ENCODE results near the gene CAPRIN1.

Gene CAPRIN1

GRCh38 chr11:34013898-34014571, 37.5 kb upstream of the CAPRIN1 start:
- Histone ChIP-seq H3K27me3 (ENCODE audit: insufficient read depth, low read length, poor library complexity) (no peaks in the 10 kb centered on the region), H3K79me1 (ENCODE audit: low read length) (no peaks in the 10 kb centered on the region), H2AK5ac (ENCODE audit: low read length) (no peak overlapping the region), H3K27ac (ENCODE audit: low read depth, low read length) (no peak overlapping the region), H3K36me3 (ENCODE audit: control insufficient read depth, insufficient read depth, low read length) (no peaks in the 10 kb centered on the region), H3K56ac (ENCODE audit: low read length) (no peak overlapping the region), H3K18ac (ENCODE audit: low read length) (no peak overlapping the region), H3K4me1 (ENCODE audit: control insufficient read depth, low read depth, low read length) (no peaks in the 10 kb centered on the region), H2BK120ac (ENCODE audit: low read depth, low read length) (no peak overlapping the region), H2BK15ac (replicated peaks; ENCODE audit: low read depth) (no peak overlapping the region), H3K79me2 (ENCODE audit: control insufficient read depth, insufficient read depth, low read length) (no peaks in the 10 kb centered on the region), H4K5ac (ENCODE audit: low read length) (no peak overlapping the region), H3K9ac (ENCODE audit: low read length) (no peak overlapping the region), H3K23ac (ENCODE audit: low read length) (no peak overlapping the region), H4K8ac (ENCODE audit: low read depth, low read length) (no peak overlapping the region), H2BK5ac (ENCODE audit: low read length) (no peak overlapping the region), H3K4ac (ENCODE audit: low read depth, low read length) (no peak overlapping the region), H3K4me2 (ENCODE audit: low read length) (no peak overlapping the region), H3K4me3 (ENCODE audit: low read length) (no peak overlapping the region)
- DNase-seq = no peak
- no CpG with 5 or more reads among the region's 4 CpGs for WGBS (ENCODE audit: extremely low coverage, insufficient coverage, low lambda C conversion rate)

GRCh38 chr11:34021977-34022735, 29.4 kb upstream of the CAPRIN1 start:
- no peak overlapping the region for H2BK5ac ChIP-seq (ENCODE audit: low read length)
- no peaks in the 10 kb centered on the region for H3K79me2 ChIP-seq (ENCODE audit: control insufficient read depth, insufficient read depth, low read length)
- no peak overlapping the region for H2BK120ac ChIP-seq (ENCODE audit: low read depth, low read length)
- H3K27me3 ChIP-seq (ENCODE audit: insufficient read depth, low read length, poor library complexity) = no peaks in the 10 kb centered on the region
- H3K27ac ChIP-seq (ENCODE audit: low read depth, low read length) = no peak overlapping the region
- no peak overlapping the region for H4K5ac ChIP-seq (ENCODE audit: low read length)
- H3K9ac ChIP-seq (ENCODE audit: low read length) = no peak overlapping the region
- no peaks in the 10 kb centered on the region for H3K36me3 ChIP-seq (ENCODE audit: control insufficient read depth, insufficient read depth, low read length)
- no CpG with 5 or more reads among the region's 3 CpGs for WGBS (ENCODE audit: extremely low coverage, insufficient coverage, low lambda C conversion rate)
- H3K4ac ChIP-seq (ENCODE audit: low read depth, low read length) = no peak overlapping the region
- no peaks in the 10 kb centered on the region for H3K79me1 ChIP-seq (ENCODE audit: low read length)
- H3K56ac ChIP-seq (ENCODE audit: low read length) = no peak overlapping the region
- no peak overlapping the region for H3K4me3 ChIP-seq (ENCODE audit: low read length)
- no peak overlapping the region for H3K18ac ChIP-seq (ENCODE audit: low read length)
- H2BK15ac ChIP-seq (replicated peaks; ENCODE audit: low read depth) = no peak overlapping the region
- no peaks in the 10 kb centered on the region for H3K4me1 ChIP-seq (ENCODE audit: control insufficient read depth, low read depth, low read length)
- H3K23ac ChIP-seq (ENCODE audit: low read length) = no peak overlapping the region
- no peak overlapping the region for H3K4me2 ChIP-seq (ENCODE audit: low read length)
- H2AK5ac ChIP-seq (ENCODE audit: low read length) = no peak overlapping the region
- DNase-seq = no peak
- H4K8ac ChIP-seq (ENCODE audit: low read depth, low read length) = no peak overlapping the region

GRCh38 chr11:34026432-34026831, 25.1 kb upstream of the CAPRIN1 start:
- H3K4me3 ChIP-seq (ENCODE audit: low read length) = no peak overlapping the region

GRCh38 chr11:34027516-34028408, 23.8 kb upstream of the CAPRIN1 start:
- no peak overlapping the region for H3K27ac ChIP-seq (ENCODE audit: low read depth, low read length)
- H3K23ac ChIP-seq (ENCODE audit: low read length) = no peak overlapping the region
- no peak overlapping the region for H3K4me3 ChIP-seq (ENCODE audit: low read length)

More at GRCh38 chr11:34026432-34026831, 25.1 kb upstream of the CAPRIN1 start:
- Histone ChIP-seq H2BK15ac (replicated peaks; ENCODE audit: low read depth) (no peak overlapping the region), H3K79me2 (ENCODE audit: control insufficient read depth, insufficient read depth, low read length) (no peaks in the 10 kb centered on the region), H3K36me3 (ENCODE audit: control insufficient read depth, insufficient read depth, low read length) (no peaks in the 10 kb centered on the region), H3K9ac (ENCODE audit: low read length) (no peak overlapping the region), H3K56ac (ENCODE audit: low read length) (no peak overlapping the region), H3K4ac (ENCODE audit: low read depth, low read length) (no peak overlapping the region), H2AK5ac (ENCODE audit: low read length) (no peak overlapping the region), H3K4me1 (ENCODE audit: control insufficient read depth, low read depth, low read length) (no peaks in the 10 kb centered on the region), H3K27ac (ENCODE audit: low read depth, low read length) (no peak overlapping the region), H2BK5ac (ENCODE audit: low read length) (no peak overlapping the region), H2BK120ac (ENCODE audit: low read depth, low read length) (no peak overlapping the region), H3K27me3 (ENCODE audit: insufficient read depth, low read length, poor library complexity) (no peaks in the 10 kb centered on the region), H3K18ac (ENCODE audit: low read length) (no peak overlapping the region), H3K79me1 (ENCODE audit: low read length) (no peaks in the 10 kb centered on the region), H3K23ac (ENCODE audit: low read length) (no peak overlapping the region), H4K5ac (ENCODE audit: low read length) (no peak overlapping the region), H3K4me2 (ENCODE audit: low read length) (no peak overlapping the region), H4K8ac (ENCODE audit: low read depth, low read length) (no peak overlapping the region)
- no peak for DNase-seq
- no CpG with 5 or more reads among the region's 14 CpGs for WGBS (ENCODE audit: extremely low coverage, insufficient coverage, low lambda C conversion rate)

GRCh38 chr11:34028425-34028824, 23.1 kb upstream of the CAPRIN1 start:
- H4K8ac ChIP-seq (ENCODE audit: low read depth, low read length) = no peak overlapping the region
- no peak overlapping the region for H3K4me3 ChIP-seq (ENCODE audit: low read length)
- H3K56ac ChIP-seq (ENCODE audit: low read length) = no peak overlapping the region
- H2AK5ac ChIP-seq (ENCODE audit: low read length) = no peak overlapping the region
- no peaks in the 10 kb centered on the region for H3K27me3 ChIP-seq (ENCODE audit: insufficient read depth, low read length, poor library complexity)
- no CpG with 5 or more reads among the region's 2 CpGs for WGBS (ENCODE audit: extremely low coverage, insufficient coverage, low lambda C conversion rate)
- no peak overlapping the region for H3K4me2 ChIP-seq (ENCODE audit: low read length)
- H2BK15ac ChIP-seq (replicated peaks; ENCODE audit: low read depth) = no peak overlapping the region
- H4K5ac ChIP-seq (ENCODE audit: low read length) = no peak overlapping the region
- no peaks in the 10 kb centered on the region for H3K4me1 ChIP-seq (ENCODE audit: control insufficient read depth, low read depth, low read length)
- H3K18ac ChIP-seq (ENCODE audit: low read length) = no peak overlapping the region
- no peak overlapping the region for H3K27ac ChIP-seq (ENCODE audit: low read depth, low read length)
- H2BK5ac ChIP-seq (ENCODE audit: low read length) = no peak overlapping the region
- no peaks in the 10 kb centered on the region for H3K79me1 ChIP-seq (ENCODE audit: low read length)
- no peak overlapping the region for H2BK120ac ChIP-seq (ENCODE audit: low read depth, low read length)
- no peaks in the 10 kb centered on the region for H3K79me2 ChIP-seq (ENCODE audit: control insufficient read depth, insufficient read depth, low read length)
- DNase-seq = no peak
- no peaks in the 10 kb centered on the region for H3K36me3 ChIP-seq (ENCODE audit: control insufficient read depth, insufficient read depth, low read length)
- no peak overlapping the region for H3K9ac ChIP-seq (ENCODE audit: low read length)
- no peak overlapping the region for H3K23ac ChIP-seq (ENCODE audit: low read length)
- H3K4ac ChIP-seq (ENCODE audit: low read depth, low read length) = no peak overlapping the region

More at GRCh38 chr11:34027516-34028408, 23.8 kb upstream of the CAPRIN1 start:
- Histone ChIP-seq H3K36me3 (ENCODE audit: control insufficient read depth, insufficient read depth, low read length) (no peaks in the 10 kb centered on the region), H3K79me2 (ENCODE audit: control insufficient read depth, insufficient read depth, low read length) (no peaks in the 10 kb centered on the region), H4K5ac (ENCODE audit: low read length) (no peak overlapping the region), H2BK15ac (replicated peaks; ENCODE audit: low read depth) (no peak overlapping the region), H4K8ac (ENCODE audit: low read depth, low read length) (no peak overlapping the region), H2AK5ac (ENCODE audit: low read length) (no peak overlapping the region), H3K4me1 (ENCODE audit: control insufficient read depth, low read depth, low read length) (no peaks in the 10 kb centered on the region), H3K27me3 (ENCODE audit: insufficient read depth, low read length, poor library complexity) (no peaks in the 10 kb centered on the region), H3K18ac (ENCODE audit: low read length) (no peak overlapping the region), H3K4me2 (ENCODE audit: low read length) (no peak overlapping the region), H3K79me1 (ENCODE audit: low read length) (no peaks in the 10 kb centered on the region), H2BK5ac (ENCODE audit: low read length) (no peak overlapping the region), H3K56ac (ENCODE audit: low read length) (no peak overlapping the region), H3K4ac (ENCODE audit: low read depth, low read length) (no peak overlapping the region), H3K9ac (ENCODE audit: low read length) (no peak overlapping the region), H2BK120ac (ENCODE audit: low read depth, low read length) (no peak overlapping the region)
- no peak for DNase-seq
- WGBS (ENCODE audit: extremely low coverage, insufficient coverage, low lambda C conversion rate) = no CpG with 5 or more reads among the region's 10 CpGs
